Mucosa of rectum (tissue), 2 donors: Measurements from ENCODE around the gene PPP2R2D.

Experiments used
- H3K27ac ChIP-seq, 2 donors: one replicate each; pipeline ENCODE4 v1.7.0; 2013; ENCODE audit warnings: inconsistent platforms in 2 of 2, low read depth in 2 of 2, low read length in 2 of 2
- H3K27me3 ChIP-seq, 2 donors: one replicate each; pipeline ENCODE4 v1.7.0; 2013; ENCODE audit warnings: low read length in 2 of 2; ENCODE audit not compliant: control insufficient read depth in 2 of 2, insufficient read depth in 2 of 2
- H3K36me3 ChIP-seq, 2 donors: one replicate each; pipeline ENCODE4 v1.7.0; 2013; ENCODE audit warnings: low read length in 2 of 2; ENCODE audit not compliant: control insufficient read depth in 2 of 2, insufficient read depth in 2 of 2
- H3K4me1 ChIP-seq, 2 donors: one replicate each; pipeline ENCODE4 v1.7.0; 2013; ENCODE audit warnings: low read length in 2 of 2, mild to moderate bottlenecking in 1 of 2; ENCODE audit not compliant: control insufficient read depth in 2 of 2, insufficient read depth in 2 of 2
- H3K4me3 ChIP-seq, 2 donors: one replicate each; pipeline ENCODE4 v1.7.0; 2013; ENCODE audit warnings: low read length in 2 of 2
- H3K9ac ChIP-seq, 2 donors: one replicate each; pipeline ENCODE4 v1.7.0; 2013; ENCODE audit warnings: low read length in 2 of 2, low read depth in 1 of 2, mild to moderate bottlenecking in 1 of 2
- H3K9me3 ChIP-seq, 2 donors: one replicate each; pipeline ENCODE4 v1.7.0; 2013; ENCODE audit warnings: low read length in 2 of 2; ENCODE audit not compliant: control insufficient read depth in 2 of 2
- donor health status: healthy.
- donor health status: Normal muscosa, but diverticular disease.

The PPP2R2D gene

DNA sequence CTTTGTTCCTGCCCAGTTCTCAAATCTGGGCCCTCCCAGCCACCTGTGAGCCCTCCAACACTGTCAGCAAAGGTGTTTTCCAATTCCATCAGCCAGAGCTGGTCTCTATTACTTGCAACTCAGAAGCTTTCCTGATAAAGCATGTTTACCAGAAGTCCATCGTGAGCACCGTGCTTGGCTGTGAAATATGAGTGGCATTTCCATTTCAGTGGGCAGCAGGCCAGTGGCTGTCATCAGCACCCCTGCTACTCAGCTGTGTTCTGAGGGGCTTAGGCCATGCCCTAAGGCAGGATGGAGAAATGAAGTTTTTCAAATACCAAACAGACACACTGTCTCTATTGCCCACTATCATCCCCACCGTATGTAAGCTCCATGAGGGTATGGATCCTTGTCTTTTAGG lies 93.6 kb downstream of the PPP2R2D start:
- H3K27me3 ChIP-seq, result no peaks in the 10 kb centered on the region
- H3K9ac ChIP-seq, result no peak overlapping the region
- H3K36me3 ChIP-seq, result no peaks in the 10 kb centered on the region
- no peaks in the 10 kb centered on the region for H3K9me3 ChIP-seq
- no peak overlapping the region for H3K4me3 ChIP-seq
- no peak overlapping the region for H3K27ac ChIP-seq
- no peaks in the 10 kb centered on the region for H3K4me1 ChIP-seq

DNA sequence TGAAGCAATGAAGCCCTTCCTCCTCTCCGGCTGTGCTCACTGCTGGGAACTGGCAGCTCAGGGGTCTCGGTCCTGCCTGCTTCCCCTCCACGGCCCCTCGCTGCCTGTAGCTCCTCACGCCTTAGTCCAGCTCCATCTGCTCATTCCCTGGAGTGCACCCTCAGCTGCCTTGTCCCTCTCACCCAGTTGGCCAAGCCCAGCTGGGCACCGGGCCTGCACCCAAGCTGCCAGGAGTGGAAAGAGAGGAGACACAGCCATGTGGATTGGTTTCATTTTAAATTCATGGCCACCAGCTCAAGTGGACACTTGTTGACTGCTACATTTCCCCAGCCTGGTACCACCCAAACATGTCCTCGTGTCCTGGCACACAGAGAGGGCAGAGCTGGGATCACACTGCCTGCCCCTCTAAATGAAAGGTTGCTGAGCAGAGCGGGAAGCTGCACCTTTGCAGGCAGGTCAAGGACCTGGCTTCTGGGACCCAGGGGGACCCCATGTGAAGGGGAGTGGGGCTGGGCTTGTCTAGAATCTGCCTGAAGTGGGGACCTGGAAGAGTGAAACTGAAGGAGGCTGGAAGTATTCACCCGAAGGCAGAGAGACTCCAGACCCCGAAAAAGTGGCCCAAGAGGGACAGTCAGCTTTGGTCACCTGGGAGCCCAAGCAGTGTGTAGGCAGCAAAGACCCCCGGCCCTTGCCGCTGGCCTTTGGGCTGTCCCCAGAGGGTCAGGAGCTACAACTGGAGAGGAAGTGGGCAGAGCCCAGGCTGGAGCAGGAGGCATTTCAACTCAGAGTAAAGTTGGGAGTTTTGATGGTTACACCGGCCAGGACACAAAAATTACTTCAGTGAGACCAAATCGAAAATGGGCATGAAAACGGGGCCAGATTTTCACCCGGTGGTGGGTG lies 95.9 kb downstream of the PPP2R2D start:
- Histone ChIP-seq H3K4me3 (no peak overlapping the region), H3K36me3 (no peaks in the 10 kb centered on the region), H3K9ac (no peak overlapping the region), H3K27ac (no peak overlapping the region), H3K9me3 (no peaks in the 10 kb centered on the region), H3K4me1 (no peaks in the 10 kb centered on the region), H3K27me3 (no peaks in the 10 kb centered on the region)

DNA sequence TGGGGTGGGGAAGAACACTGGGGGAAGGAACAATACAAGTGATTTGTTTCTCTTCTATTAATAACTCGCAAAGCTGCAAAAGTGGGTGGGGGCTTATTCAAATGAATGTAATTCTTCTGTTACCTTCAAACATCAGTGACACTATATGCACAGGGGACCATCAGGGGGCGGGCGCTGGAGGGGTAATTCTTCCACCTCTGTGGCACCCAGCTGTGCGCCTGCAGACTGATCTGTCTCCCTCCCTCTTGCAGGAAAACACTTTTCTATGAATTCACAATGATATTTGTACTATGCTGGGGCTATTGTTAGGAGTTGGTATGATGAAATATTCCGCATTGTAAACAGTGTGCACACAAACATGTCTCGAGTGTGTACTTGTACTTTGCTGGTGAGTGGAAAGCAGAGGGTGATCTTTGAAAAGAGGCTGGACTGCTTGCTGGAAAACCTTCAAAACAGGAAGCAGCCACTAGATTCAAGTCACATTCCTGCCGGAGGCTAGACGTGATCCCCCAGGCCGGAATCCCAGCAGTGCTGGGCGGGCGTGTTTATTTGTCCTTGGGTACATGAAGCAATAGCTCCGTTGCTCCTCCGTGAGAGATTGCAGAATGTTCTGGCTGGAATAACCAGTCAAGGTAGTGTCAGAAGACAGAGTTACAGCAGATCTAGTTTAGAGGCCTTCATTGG lies 96.7 kb downstream of the PPP2R2D start:
- Histone ChIP-seq H3K4me1 (no peaks in the 10 kb centered on the region), H3K9ac (no peak overlapping the region), H3K36me3 (no peaks in the 10 kb centered on the region), H3K27me3 (no peaks in the 10 kb centered on the region), H3K4me3 (no peak overlapping the region), H3K9me3 (no peaks in the 10 kb centered on the region), H3K27ac (no peak overlapping the region)

DNA sequence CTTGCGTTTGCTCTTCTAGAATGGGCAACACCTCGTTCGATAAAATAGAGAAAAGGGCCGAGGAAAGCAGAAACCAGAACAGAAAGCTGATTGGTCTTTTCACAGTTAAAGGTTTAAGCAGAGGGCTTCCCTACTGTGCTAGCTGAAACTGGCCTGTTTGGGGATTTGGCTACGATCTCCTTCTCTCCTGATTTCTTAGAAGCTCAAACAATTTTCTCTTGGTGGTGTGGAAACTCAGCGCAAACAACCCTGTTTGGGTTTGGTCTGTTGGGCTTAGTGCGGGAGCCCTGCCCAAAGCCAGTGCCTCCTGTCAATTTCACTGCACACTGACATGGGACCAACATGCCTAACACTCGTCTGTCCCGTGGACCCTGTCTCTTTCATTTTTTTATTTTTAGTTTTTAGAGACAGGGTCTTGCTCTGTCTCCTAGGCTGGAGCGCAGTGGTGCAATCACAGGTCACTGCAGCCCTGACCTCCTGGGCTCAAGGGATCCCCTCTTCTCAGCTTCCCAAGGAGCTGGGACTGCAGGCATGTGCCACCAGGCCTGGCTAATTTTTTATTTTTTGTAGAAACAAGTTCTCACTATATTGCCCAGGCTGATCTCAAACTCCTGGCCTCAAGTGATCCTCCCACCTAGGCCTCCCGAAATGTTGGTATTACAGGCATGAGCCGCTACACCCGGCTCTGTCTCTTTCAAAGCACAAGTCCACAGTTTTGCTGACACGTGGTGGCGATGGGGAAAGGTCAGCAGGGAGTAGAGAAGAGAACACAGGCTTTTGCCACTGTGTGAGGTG lies 97.4 kb downstream of the PPP2R2D start:
- H3K27ac ChIP-seq, result no peak overlapping the region
- no peaks in the 10 kb centered on the region for H3K36me3 ChIP-seq
- H3K4me3 ChIP-seq, result no peak overlapping the region
- H3K4me1 ChIP-seq, result no peaks in the 10 kb centered on the region
- no peak overlapping the region for H3K9ac ChIP-seq
- no peaks in the 10 kb centered on the region for H3K9me3 ChIP-seq
- no peaks in the 10 kb centered on the region for H3K27me3 ChIP-seq

GRCh38 chr10:131998845-131999681 lies 98.3 kb downstream of the PPP2R2D start:
- H3K4me1 ChIP-seq, result no peaks in the 10 kb centered on the region
- H3K27ac ChIP-seq, result no peak overlapping the region
- no peaks in the 10 kb centered on the region for H3K36me3 ChIP-seq
- H3K9me3 ChIP-seq, result no peaks in the 10 kb centered on the region
- no peaks in the 10 kb centered on the region for H3K27me3 ChIP-seq
- H3K9ac ChIP-seq, result no peak overlapping the region
- no peak overlapping the region for H3K4me3 ChIP-seq

GRCh38 chr10:132001238-132001972 lies 100.6 kb downstream of the PPP2R2D start:
- Histone ChIP-seq H3K9ac (no peak overlapping the region), H3K4me3 (no peak overlapping the region), H3K9me3 (no peaks in the 10 kb centered on the region), H3K4me1 (no peaks in the 10 kb centered on the region), H3K27me3 (no peaks in the 10 kb centered on the region), H3K36me3 (no peaks in the 10 kb centered on the region), H3K27ac (no peak overlapping the region)

DNA sequence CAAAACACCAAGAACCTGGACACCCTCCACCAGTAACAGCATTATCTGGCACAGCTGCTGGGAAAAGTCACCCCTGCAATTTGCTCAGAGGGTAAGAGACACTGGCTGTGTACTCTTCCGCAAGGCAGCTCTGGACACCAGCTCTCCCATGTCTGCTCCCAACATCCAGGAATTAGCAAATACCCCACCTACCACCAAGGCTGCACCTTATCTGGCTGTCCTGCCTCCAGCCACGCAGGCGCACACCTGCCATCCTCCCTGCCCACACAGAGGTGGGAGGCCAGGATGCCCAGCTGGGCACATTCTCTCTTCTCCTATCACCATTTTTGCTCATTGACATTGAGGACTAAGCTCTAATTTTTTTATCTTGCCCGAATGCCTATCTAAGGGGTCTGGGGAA lies 101.2 kb downstream of the PPP2R2D start:
- H3K9me3 ChIP-seq, result no peaks in the 10 kb centered on the region
- no peak overlapping the region for H3K27ac ChIP-seq
- H3K27me3 ChIP-seq, result no peaks in the 10 kb centered on the region
- H3K4me3 ChIP-seq, result no peak overlapping the region
- H3K4me1 ChIP-seq, result no peaks in the 10 kb centered on the region
- H3K36me3 ChIP-seq, result no peaks in the 10 kb centered on the region
- H3K9ac ChIP-seq, result no peak overlapping the region

GRCh38 chr10:132003282-132003924 lies 102.6 kb downstream of the PPP2R2D start:
- Histone ChIP-seq H3K4me3 (no peak overlapping the region), H3K9me3 (no peaks in the 10 kb centered on the region), H3K27ac (no peak overlapping the region), H3K4me1 (no peaks in the 10 kb centered on the region), H3K36me3 (no peaks in the 10 kb centered on the region), H3K27me3 (no peaks in the 10 kb centered on the region), H3K9ac (no peak overlapping the region)

- H3K36me3 ChIP-seq, result no peaks in the 10 kb centered on the region
- H3K4me1 ChIP-seq, result no peaks in the 10 kb centered on the region
- no peak overlapping the region for H3K9ac ChIP-seq
- no peaks in the 10 kb centered on the region for H3K9me3 ChIP-seq
- H3K27ac ChIP-seq, result no peak overlapping the region
- H3K27me3 ChIP-seq, result no peaks in the 10 kb centered on the region
- no peak overlapping the region for H3K4me3 ChIP-seq
These were observed 103.2 kb downstream of the PPP2R2D start for GRCh38 chr10:132004052-132004451.
